Epithelial cell of proximal tubule (primary cell): ENCODE data around the gene ITPKC. TPM values are rescaled to one million over a fixed set of nuclear protein-coding genes. Genes with fewer than 3 reads are reported as not detected.
A peak's percentile ranks its signal among the peaks of the same experiment; 100 is the strongest.

Experiments
- DNase-seq: peaks from one replicate; pipeline ENCODE4 v3.0.0-alpha.2; 2011; ENCODE audit warnings: low read depth
- H3K4me3 ChIP-seq: 2 replicates; pipeline ENCODE4 v1.5.1; 2011; ENCODE audit warnings: low read depth, mild to moderate bottlenecking, low read length
- total RNA-seq: library from RNA; depleted of rRNA; stranded (reverse); fragments of >200 nt; gene quantifications from 2 replicates; pipeline ENCODE4 v1.2.3, GENCODE V29; 2015
- TF ChIP-seq, protein P1 (sequence below): conservative IDR thresholded peaks from 2 replicates; pipeline ENCODE4 v1.5.1; 2012; ENCODE audit warnings: low read depth, mild to moderate bottlenecking, low read length

Gene ITPKC
- total RNA-seq, 1 donor from 2014 or later, result 17.6 TPM

DNA sequence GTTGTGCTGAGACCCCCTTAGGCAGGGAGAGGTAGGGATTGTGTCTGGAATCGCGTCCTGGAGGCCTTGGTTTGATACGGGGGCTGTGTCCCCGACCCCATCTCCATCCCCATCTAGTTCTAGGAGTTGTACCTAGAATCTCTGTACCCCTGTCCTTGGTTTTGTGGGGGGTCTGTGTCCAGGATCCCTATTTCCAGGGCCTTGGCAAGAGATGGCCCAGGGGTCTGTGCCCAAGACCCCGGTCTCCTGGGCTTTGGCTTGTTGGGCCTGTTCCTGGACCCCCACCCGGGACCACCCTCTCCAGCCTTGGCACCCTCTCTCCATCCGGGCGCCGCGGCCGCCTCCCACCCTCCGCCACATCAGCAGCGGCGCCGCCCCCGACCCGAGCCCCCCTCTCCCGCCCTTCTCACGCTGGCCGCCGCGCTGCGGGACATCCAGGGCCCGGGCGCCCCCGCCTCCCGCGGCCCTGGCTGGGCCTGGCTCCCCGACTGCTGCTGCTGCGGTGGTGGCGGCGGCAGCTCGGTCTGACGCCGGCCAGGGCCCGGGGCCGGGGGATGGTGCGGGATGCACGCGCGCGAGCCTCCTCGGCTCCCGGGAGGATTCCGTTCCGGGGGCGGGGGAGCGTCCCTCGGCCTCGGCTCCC, 26.7 kb upstream of the ITPKC start, which contains the start of gene NUMBL:
NUMBL (minus strand) TSS at position 602 of the 643 bp plus-strand sequence; CDS start at position 434, 168 bp downstream.
- peak within 1 kb of the TSS; percentile 64 for H3K4me3 ChIP-seq
- TF ChIP-seq, protein P1, sequence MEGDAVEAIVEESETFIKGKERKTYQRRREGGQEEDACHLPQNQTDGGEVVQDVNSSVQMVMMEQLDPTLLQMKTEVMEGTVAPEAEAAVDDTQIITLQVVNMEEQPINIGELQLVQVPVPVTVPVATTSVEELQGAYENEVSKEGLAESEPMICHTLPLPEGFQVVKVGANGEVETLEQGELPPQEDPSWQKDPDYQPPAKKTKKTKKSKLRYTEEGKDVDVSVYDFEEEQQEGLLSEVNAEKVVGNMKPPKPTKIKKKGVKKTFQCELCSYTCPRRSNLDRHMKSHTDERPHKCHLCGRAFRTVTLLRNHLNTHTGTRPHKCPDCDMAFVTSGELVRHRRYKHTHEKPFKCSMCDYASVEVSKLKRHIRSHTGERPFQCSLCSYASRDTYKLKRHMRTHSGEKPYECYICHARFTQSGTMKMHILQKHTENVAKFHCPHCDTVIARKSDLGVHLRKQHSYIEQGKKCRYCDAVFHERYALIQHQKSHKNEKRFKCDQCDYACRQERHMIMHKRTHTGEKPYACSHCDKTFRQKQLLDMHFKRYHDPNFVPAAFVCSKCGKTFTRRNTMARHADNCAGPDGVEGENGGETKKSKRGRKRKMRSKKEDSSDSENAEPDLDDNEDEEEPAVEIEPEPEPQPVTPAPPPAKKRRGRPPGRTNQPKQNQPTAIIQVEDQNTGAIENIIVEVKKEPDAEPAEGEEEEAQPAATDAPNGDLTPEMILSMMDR, result no peak
- no peak for DNase-seq

DNA sequence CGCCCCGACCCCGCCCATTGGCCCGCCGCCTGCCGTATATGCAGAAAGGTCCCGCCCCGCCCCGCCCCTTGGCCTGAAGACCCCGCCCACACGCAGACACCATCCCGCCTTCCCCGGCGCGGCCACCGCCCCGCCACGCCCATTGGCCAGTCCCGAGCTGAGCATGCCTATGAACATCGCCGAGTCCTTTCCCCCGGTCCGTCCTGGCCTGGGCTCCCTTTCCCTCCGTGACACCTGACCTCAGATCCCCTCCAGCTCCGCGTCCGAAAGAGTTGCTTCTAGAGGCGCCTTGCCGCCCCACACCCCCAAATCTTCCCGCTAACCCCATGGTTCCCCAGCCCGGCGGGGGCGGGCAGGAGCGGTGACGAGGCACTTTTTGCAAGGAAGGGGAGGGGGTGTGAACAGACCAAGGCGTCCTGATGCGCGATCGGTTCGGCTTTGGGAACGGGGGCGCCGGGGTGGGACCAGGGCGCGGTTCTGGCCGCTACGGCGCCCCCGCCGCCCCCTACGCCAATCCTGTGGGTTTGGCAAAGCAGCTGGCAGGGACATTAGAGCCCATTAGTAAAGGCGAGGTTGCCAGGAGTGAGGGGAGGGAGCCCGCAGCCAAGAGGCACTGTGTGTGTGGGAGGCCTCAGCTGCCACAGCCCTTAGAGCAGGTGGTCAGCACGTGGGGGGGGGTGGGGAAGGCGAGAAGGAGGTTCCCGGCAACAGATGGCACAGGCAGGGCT, 26.1 kb upstream of the ITPKC start:
- no peak for DNase-seq
- peak overlapping the region; percentile 64 for H3K4me3 ChIP-seq
- TF ChIP-seq, protein P1, result no peak

DNA sequence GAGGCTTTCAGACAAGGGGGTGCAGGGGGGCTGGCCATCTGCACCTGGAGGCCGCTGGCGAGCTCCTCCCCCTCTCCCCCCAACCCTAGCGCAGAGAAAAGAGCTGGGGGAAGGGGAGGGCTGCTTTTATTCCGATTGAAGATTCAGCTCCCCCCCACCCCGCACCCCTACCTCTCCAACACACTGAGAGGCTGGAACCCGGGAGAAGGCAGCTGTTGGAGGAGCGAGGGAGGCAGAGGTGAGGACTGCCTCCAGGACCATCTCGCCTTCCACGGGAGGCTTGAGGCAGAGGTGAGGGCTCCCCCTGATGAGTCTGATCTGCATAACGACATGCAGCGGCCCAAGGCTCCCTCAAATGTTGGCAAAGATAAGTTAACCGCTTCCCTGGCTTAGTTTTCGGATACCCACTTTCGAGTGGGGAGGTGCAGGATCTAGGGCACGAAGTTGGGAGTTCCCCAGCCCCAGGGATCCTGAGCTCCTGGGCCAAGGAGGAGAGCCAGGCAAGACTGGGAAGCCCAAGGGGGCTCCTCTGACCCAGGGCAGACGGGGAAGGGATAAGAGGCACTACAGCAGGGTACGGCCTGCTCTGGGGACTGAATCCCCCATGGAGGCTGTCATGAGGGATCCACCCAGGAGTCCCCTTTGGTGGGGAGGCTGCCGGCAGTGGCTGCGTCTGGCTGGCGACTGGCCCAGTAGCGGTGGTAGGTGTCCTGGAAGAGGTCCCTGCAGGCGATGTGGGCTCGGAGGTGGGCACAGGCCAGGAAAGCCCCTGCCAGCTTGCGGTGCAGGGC, 25.3 kb upstream of the ITPKC start:
- DNase-seq, result no peak
- no peak overlapping the region for H3K4me3 ChIP-seq
- TF ChIP-seq, protein P1, result no peak

DNA sequence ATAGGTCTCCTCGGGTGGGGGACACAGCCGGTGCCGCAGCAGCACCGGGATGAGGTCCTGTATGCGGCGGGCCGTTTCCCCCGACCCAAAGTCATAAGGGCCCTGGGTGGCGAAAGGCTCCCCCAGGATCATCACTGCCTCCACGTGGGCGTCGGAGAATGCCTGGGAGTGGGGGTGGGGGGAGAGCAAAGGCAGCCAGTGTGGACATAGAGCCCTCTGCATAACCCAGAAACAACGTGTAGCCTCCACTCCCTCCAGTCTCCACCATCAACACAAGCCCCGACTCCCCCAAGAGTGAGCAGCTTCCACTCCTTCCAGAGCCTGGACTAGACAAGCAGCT, 24.7 kb upstream of the ITPKC start:
- DNase-seq, result no peak
- no peak overlapping the region for H3K4me3 ChIP-seq

DNA sequence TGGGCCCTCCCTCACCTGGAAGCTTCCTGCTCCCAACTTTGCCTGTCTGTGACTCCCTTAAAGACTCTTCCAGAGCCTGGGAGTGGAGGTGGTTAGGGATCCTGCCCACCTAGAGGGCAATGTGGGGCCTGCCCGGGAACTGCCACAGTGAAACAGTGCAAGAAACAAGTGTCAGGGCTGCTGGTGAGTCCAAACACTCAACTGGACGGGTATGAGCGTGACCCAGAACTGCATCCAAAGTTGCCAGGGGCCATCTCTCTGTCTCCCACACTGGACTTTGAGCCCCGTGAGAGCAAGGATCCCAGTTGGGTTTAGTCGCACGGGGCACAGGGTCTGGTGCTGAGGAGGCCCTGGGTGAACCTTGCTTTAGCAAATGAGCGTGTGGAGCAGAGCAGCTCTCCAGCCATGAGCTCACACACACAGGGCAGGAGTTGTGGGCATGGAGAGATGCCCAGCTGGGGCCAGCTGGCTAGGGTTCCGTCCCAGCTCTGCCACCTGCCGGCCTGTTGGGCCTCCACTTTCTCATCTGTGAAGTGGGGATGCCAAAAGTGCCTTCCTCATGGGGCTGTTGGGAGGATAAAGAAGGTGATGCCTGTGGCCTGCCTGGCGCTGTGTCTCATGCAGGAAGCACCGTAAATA, 23.6 kb upstream of the ITPKC start:
- no peak for DNase-seq
- H3K4me3 ChIP-seq, result no peak overlapping the region
- TF ChIP-seq, protein P1, result no peak

More for the DNA sequence above, 24.7 kb upstream of the ITPKC start:
- TF ChIP-seq, protein P1, result no peak

DNA sequence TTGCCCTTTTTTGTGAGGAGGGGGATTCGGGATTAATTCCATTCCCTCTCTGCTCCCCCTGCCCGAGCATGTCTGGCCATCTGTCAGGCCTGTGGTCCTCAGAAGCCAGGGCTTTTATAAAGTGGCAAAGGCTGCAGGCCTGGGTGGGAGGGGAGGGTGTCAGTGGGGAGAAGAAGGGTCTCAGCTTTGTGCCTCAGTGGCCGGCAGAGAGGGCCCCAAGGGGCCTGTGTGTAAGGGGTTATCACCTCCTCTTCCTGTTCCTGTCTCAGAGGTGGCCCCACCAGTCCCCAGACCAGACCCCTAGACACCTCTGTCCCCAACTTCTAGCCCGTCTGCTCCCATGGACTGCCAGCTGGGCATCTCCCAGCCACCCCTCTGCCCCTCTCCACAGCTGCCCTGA, 23.0 kb upstream of the ITPKC start:
- no peak overlapping the region for H3K4me3 ChIP-seq
- TF ChIP-seq, protein P1, result no peak
- no peak for DNase-seq
